ENCODE results near the gene GRAP2.
"Not testable (repeated sequence)": the region's sequence is repeated elsewhere in the genome, so short reads cannot be mapped to it uniquely, and the experiment has no call there.

Gene GRAP2

DNA sequence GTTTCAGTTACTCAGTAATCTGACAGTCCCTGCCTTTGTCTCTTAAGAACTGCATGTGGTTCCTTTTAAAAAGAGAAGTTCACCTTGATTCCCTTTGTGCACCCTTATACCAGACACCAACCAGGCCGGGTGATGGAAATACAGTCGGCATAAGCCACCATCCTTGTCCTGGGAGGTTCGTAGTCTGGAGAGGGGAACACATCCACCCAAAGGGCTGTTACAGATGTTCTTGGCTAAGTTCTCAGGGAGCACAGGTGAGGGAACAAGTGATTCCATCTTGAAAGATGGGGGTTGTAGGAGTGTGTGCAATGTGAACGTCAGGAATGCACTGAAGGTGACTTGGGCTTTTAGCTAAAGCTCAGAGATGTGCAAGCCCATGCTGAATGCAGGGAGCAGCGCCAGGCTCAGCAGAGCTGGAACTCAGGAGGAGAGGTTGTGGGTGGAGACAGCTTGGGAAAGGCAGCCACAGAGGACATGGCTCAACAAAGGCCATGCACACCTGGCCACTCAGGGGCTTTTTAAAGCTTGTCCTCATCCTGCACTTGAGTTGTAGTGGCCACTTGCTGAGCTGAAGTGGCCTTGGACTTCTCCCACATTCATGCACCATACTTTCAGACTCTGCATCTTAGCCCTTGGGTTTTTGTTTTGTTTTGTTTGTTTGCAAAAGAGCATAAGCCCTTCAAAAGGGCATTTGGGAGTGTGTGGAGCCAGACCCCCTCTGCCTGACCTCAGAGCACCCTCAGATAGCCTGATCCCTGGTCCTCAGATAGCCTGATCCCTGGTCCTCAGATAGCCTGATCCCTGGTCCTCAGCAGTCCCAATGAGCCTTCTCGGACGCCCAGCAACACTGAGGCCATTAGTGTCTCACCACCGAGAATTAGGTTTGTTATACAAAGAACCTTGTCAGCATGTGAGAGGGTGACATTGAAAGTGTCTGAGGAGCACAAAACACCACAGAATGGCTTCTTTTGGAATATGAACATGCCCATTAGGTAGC is 46.6 kb downstream of the GRAP2 start:
- DNase-seq: no peak

DNA sequence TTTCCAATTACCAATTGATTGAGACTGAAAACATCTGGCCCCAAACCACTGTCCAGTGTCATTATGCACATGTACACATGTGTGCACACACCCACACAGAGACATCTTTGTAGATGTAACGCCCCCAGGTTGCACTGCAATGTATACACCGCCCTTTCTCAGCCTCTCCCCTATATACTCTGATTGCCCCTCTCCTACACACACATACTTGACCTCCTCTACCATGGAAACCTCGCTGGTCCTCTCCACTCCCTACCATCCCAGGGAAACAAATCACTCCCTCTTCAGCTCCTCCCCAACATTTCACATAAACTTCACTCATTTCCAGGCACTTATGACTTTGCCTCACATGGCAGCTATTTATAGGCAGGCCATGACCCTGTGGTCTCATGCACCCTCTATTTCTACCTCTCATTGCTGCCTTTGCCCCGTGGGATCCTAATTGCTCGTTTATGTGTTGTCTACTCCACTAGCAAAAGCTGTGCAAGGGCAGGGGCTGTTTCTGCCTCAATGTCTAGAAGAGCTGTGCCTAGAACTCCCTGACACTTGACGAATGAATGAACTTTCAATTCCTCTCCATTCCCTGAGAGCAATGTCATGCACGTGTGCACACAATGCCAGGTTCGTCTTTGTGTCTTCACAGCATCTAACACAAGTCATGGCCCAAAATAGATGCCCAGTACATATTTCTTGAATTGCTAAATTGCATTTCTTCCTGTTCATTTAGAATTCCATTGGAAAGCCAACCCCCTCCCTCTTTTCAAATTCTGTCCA is 49.3 kb downstream of the GRAP2 start:
- no peak for DNase-seq

GRCh38 chr22:39951603-39952293 is 50.9 kb downstream of the GRAP2 start:
- DNase-seq: not testable (repeated sequence)

- DNase-seq: no peak
Observed at GRCh38 chr22:39952347-39952746, 51.5 kb downstream of the GRAP2 start.

GRCh38 chr22:39953101-39953500 is 52.2 kb downstream of the GRAP2 start:
- DNase-seq: no peak

DNA sequence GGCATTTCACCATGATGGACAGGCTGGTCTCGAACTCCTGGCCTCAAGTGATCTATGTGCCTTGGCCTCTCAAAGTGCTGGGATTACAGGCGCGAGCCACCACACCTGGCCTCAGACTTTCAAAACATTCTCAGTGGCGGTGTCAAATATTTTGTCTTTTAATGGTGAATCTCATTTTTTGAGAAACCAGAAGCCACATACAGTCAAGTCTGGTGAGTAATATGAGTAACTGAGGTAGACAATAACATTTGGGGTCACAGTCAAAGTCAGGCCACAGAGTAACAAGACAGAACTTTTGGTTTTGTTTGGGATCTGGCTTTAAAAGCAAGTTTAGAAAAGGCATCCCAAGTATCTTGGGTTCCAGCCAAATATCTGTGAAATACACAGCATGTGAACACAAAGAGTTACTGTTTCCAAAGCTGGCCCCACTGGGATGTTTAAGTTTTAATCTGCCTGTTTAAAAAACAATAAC is 53.7 kb downstream of the GRAP2 start:
- DNase-seq: no peak

GRCh38 chr22:39955675-39956074 is 54.8 kb downstream of the GRAP2 start:
- peak in 1 of 2 experiments; percentile 16 for DNase-seq

DNA sequence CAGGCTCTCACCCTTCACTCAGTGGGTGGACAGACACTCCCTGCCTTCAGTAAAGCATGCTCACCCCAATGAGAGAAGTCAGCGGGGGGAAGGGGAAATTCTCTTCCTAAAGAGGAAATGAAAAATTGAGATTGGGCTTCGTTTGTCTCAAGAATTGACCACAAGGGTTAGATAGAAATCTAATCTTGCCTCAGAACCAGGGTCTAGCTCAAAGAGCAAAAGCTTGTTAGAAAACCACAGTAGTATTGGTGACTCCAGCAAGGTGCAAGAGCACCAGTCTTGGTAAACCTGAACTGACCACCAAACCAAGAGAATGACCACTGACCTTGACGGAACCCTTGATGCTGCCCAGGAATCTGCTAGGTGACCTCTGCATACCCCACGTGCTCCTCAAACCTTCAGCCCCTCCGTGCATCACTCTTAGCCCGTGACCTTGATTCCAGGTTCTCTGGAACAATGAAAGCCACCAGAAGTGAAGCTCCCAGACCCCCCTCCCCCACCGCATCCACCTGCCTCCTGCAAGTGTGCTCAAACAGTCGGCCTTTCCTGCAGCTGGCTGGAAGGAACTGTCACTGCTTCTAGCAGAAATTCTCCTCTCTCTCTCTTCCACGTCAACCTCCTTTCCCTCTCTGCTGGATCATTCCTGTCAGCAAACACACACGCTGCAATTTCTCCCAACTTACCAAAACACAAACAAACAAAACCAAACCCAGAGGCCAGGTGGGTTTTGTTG is 56.2 kb downstream of the GRAP2 start:
- DNase-seq: no peak

DNA sequence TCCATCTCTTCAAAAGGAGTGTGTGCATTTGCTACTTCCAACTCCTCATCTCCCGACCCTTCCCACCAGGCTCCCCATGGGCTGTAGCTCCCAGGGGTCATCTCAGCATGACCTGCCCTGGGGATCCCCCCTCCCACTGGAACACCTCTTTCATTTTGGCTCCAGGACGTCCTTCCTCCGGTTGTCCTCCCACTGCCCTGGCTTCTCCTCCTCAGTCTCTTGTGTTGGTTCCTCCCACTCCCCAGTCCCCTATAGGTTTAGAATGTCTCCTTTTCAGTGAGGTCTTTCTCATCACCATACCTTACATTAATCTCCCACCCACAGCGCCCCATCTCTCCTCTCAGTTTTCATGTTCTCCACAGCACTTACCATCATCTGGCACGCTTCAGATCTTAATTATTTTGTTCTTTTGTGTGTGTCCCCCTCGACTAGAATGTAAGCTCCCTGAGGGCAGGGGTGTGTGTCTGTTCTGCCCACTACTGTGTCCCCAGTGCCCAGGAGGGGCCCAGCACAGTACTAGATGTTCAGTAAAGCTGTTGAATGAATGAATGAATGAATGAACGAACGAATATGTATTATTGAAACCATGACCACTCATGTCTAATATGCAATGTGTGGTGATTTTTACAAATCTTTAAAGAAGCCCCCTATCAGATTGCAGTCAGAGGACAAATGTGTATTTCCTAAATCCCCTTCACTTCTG is 57.3 kb downstream of the GRAP2 start:
- DNase-seq: no peak

DNA sequence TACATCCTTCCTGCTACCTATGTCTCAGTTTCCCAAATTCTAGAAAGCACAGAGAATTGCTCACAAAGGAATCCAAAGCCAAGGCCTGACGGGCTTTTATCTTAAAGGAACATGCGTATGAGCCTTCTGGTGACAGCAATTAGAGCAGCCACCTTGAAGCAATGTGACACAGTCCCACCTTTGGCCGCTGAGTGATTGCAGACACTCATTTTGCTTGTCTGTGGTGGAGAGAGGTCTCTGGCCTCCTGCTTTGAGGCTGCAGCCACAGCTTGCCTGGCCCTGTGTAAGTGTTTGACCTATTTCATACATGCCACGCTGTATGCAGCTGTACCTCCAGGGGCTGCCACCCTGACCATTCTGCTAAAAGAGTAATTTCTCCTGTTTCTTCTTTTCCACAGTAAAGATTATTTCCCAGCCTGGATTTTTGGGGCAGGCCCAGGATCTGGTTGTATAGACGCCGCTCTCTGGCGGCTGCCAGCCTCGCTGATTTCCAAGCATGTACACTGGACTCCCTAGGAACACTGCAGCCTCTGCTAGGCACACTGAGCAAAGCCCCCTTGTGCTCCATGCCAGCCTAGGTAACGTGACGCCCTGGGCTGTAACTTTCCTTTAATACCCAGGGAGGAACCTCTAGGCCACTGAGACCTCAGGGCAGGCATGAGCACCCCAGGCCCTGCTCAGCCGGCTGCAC is 58.2 kb downstream of the GRAP2 start:
- no peak for DNase-seq

- no peak for DNase-seq
Observed at GRCh38 chr22:39959640-39960447, 59.0 kb downstream of the GRAP2 start, which contains the start of gene TMA7B. Gene TMA7B (plus strand): TSS chr22:39960397. CDS start chr22:39964375, 3,978 bp downstream.

DNA sequence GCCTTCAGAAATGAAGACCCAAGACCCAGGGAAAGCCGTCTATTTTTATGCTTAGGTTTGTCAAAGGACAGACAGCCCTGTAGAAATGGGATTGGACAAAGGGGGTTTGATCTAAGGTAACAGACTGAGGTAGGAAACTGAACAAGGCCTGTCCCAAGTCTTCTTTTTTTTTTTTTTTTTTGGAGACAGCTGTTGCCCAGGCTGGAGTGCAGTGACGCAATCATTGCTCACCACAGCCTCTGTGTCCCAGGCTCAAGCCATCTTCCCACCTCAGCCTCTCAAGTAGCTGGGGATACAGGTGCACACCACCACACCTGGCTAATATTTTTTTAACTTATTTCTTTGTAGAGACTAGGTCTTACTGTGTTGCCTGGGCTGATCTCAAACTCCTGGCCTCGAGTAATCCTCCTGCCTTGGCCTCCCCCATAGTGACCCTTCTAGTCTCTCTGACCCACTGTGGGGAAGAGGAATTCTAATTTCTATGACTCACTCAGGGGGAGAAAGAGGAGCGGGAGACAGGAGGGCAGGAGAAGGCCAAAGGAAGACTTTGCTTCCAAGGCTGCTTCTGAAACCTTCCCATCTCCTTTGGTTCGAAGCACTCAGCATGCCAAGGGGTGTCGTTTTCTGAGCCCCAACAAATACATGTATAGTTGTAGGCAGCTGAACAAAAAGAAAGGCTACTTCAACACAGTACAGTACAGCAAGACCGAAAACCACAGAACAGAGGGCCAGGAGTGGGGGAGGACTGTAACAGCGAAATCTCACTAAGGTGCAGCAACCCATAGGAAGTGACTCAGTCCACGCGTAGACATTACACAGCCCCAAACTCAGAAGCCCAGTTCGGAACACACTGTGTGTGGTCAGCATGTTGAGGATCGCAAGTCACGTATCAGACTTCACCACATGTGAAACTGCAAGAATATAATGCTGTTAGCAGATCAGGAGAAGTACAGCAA is 60.2 kb downstream of the GRAP2 start:
- no peak for DNase-seq

GRCh38 chr22:39962071-39962470 is 61.2 kb downstream of the GRAP2 start:
- DNase-seq: no peak

DNA sequence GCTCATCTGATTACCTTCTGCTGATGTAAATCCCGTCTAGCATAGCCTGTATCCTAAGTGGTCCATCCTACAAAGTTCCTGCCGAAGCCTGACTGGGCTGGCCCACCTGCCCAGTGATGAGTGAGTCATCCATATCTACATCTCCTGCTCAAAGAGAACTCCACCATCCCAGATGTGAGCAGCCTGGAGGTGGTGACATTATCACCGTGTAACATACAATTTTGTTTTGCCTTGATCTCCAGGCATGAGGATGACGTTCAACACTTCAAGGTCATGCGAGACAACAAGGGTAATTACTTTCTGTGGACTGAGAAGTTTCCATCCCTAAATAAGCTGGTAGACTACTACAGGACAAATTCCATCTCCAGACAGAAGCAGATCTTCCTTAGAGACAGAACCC is 64.9 kb downstream of the GRAP2 start:
- DNase-seq: no peak

DNA sequence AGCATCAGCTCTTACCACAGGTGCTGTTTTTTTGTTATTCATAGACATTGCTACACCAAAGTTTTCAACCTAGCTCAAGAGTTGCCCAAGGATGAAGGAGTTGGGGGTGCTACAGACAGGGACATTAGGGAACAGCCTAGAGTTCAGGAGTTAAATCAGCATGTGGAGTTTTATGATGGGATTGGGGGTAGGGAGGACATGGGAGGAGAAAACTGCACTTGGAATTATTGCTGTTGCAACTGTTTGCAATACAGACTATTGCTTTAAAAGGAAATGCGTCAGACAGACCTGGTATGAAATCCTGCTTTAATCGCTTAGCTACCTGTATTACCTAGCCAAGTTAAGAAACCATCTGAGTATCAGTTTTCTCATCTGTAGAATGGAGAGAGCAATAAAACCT is 65.6 kb downstream of the GRAP2 start:
- no peak for DNase-seq

DNA sequence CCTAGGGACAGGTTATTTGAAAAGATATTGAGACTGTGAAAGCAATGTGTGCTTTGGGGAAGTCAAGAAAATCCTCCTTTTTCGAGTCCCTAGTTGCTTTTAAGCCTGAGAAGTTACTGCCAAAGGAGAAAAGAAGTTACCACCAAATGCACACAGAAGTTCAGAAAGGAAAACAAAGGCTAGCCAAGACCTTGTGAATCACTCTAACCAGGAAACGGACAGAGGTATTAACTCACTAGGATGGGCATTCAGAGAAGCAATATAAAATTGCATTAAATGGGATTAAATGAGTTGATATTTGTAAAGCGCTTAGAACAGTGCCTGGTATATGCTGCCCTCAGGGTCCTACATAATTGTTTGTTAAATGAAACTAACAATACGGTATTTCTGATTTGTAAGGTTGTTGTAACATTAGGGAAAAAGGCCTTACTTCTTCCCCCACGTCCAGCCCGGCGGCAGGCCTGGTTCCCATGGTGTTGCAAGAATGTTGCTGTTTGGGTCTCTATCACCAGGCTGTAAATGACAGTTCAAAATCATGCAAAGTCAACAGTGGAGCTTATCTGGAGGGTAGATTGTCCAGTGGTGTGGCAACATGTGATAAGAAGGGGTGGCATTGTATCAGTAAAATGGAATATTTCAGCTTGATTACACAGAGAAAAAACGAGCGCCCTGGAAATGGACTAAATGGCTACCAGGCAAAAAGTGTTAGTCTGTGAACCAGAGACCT is 66.4 kb downstream of the GRAP2 start:
- no peak for DNase-seq

DNA sequence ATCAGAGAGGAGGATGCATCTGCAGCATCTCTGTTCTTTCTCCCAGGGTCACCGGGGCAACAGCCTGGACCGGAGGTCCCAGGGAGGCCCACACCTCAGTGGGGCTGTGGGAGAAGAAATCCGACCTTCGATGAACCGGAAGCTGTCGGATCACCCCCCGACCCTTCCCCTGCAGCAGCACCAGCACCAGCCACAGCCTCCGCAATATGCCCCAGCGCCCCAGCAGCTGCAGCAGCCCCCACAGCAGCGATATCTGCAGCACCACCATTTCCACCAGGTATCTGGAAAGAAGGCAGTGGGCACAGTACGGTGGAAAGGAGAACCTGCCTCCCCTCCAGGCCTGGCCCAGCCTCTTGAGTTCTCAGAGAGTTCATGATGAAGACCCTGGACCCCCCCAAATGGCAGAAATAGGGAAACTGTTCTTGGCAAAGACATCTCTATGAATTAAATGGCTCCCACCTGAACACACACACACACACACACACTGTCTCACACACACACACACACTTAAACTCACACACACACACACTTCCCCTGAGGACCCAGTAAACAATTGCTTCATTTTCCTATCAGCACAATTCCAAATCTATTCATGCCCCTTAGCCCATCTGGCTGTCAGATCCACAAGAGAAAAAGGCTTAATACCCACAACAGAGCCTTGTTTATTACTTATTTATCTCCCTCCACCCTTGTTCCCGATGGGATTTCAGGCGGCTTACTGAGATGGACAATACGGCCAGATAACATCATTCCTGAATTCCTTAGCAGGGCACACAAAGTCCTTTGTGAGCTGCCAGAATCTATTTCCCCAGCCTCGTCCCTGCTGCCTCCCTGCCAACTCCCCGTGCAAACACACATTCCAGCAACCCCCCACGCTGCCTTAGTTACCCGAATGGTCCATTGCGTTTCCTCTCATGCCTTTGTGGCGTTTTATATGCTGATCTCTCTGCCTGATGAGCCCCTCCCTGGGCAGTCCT is 67.4 kb downstream of the GRAP2 start:
- no peak for DNase-seq
